HG02840 (cell line): ENCODE results near the gene MYO5C.
A peak's percentile ranks its signal among the peaks of the same experiment; 100 is the strongest.
"Not testable (repeated sequence)": the region's sequence is repeated elsewhere in the genome, so short reads cannot be mapped to it uniquely, and the experiment has no call there.

Experiments used
- ATAC-seq: cut with Tn5 transposase; IDR thresholded peaks from one replicate; pipeline ENCODE4 v1.9.1; 2021; ENCODE audit warnings: mild to moderate bottlenecking, moderate library complexity, moderate number of reproducible peaks; ENCODE audit not compliant: unreplicated experiment, low FRiP score

MYO5C gene

GRCh38 chr15:52180196-52180835 lies 115.3 kb downstream of the MYO5C start:
- ATAC-seq: peak; percentile 22

GRCh38 chr15:52179278-52180195 lies 116.1 kb downstream of the MYO5C start:
- ATAC-seq: peak; percentile 78

GRCh38 chr15:52178765-52179164 lies 116.8 kb downstream of the MYO5C start:
- no peak for ATAC-seq

- ATAC-seq: no peak
Measured at GRCh38 chr15:52172869-52173268, 122.7 kb downstream of the MYO5C start.

GRCh38 chr15:52171807-52172206 lies 123.8 kb downstream of the MYO5C start:
- ATAC-seq: no peak

GRCh38 chr15:52171386-52171785 lies 124.2 kb downstream of the MYO5C start:
- ATAC-seq: no peak

GRCh38 chr15:52170199-52170598 lies 125.4 kb downstream of the MYO5C start:
- ATAC-seq: not testable (repeated sequence)

- ATAC-seq: not testable (repeated sequence)
Measured at GRCh38 chr15:52165494-52166131, 130.0 kb downstream of the MYO5C start.

GRCh38 chr15:52164631-52165265 lies 130.9 kb downstream of the MYO5C start:
- no peak for ATAC-seq

GRCh38 chr15:52163321-52164190 lies 132.0 kb downstream of the MYO5C start:
- no peak for ATAC-seq

GRCh38 chr15:52162876-52163275 lies 132.7 kb downstream of the MYO5C start:
- ATAC-seq: no peak

- no peak for ATAC-seq
Measured at GRCh38 chr15:52162260-52162659, 133.3 kb downstream of the MYO5C start.

GRCh38 chr15:52161406-52161966 lies 134.1 kb downstream of the MYO5C start:
- no peak for ATAC-seq

GRCh38 chr15:52159645-52160044 lies 136.0 kb downstream of the MYO5C start:
- ATAC-seq: no peak

GRCh38 chr15:52158084-52158765 lies 137.4 kb downstream of the MYO5C start:
- no peak for ATAC-seq

- no peak for ATAC-seq
Measured at GRCh38 chr15:52155878-52156277, 139.7 kb downstream of the MYO5C start.

GRCh38 chr15:52154896-52155865 lies 140.4 kb downstream of the MYO5C start:
- no peak for ATAC-seq
